GM13977 (cell line): Measurements from ENCODE around the gene TNFRSF9.
"Not testable (repeated sequence)": the region's sequence is repeated elsewhere in the genome, so short reads cannot be mapped to it uniquely, and the experiment has no call there.

ENCODE experiments used
- DNase-seq: peaks from one replicate; pipeline ENCODE4 v3.0.0; 2012; ENCODE audit warnings: low spot score
- CTCF ChIP-seq: IDR thresholded peaks from 2 replicates; pipeline ENCODE4 v1.5.1; 2012; ENCODE audit warnings: mild to moderate bottlenecking, control low read depth; ENCODE audit not compliant: insufficient read depth; ENCODE audit errors: extremely low read depth, missing control alignments
- in situ Hi-C: fragments of 300-500 bp; cut with MboI; formaldehyde crosslinking; loops from one replicate; pipeline ENCODE4 v1.12.0; 2022; ENCODE audit warnings: low sequenced_read_pairs, low pct_unique_long_range_greater_than_20kb, mixed read lengths, inconsistent platforms; ENCODE audit not compliant: unreplicated experiment

Gene TNFRSF9

GRCh38 chr1:7932524-7933138 lies 8.0 kb downstream of the TNFRSF9 start:
- in situ Hi-C loops: no loop called here
- DNase-seq: no peak
- no peak for TF ChIP-seq CTCF

GRCh38 chr1:7931446-7931812 lies 9.2 kb downstream of the TNFRSF9 start:
- TF ChIP-seq CTCF: no peak
- DNase-seq: no peak
- in situ Hi-C loops: no loop called here

- DNase-seq: no peak
- in situ Hi-C loops: no loop called here
- TF ChIP-seq CTCF: no peak
These were observed 9.8 kb downstream of the TNFRSF9 start for GRCh38 chr1:7930645-7931445.

GRCh38 chr1:7929637-7930036 lies 11.0 kb downstream of the TNFRSF9 start:
- in situ Hi-C loops: no loop called here
- TF ChIP-seq CTCF: no peak
- no peak for DNase-seq

GRCh38 chr1:7928247-7928646 lies 12.4 kb downstream of the TNFRSF9 start:
- no peak for TF ChIP-seq CTCF
- in situ Hi-C loops: no loop called here
- DNase-seq: no peak

- DNase-seq, in situ Hi-C loops: not testable (repeated sequence)
These were observed 13.6 kb downstream of the TNFRSF9 start for GRCh38 chr1:7927061-7927460.

GRCh38 chr1:7922301-7922700 lies 18.3 kb downstream of the TNFRSF9 start:
- no peak for TF ChIP-seq CTCF
- in situ Hi-C loops: no loop called here
- no peak for DNase-seq
